ENCODE data around the gene SKIL. TPM values are rescaled to one million over a fixed set of nuclear protein-coding genes. Genes with fewer than 3 reads are reported as not detected.
"Not testable (repeated sequence)": the region's sequence is repeated elsewhere in the genome, so short reads cannot be mapped to it uniquely, and the experiment has no call there.

SKIL gene
- total RNA-seq, 1 donor from 2014 or later = 94.0 TPM

- Mint-ChIP-seq H3K27me3 (ENCODE audit: low read depth) (no peaks in the 10 kb centered on the region), H3K27ac (ENCODE audit: unreplicated experiment) (peak overlapping the region; percentile 92), H3K4me3 (ENCODE audit: unreplicated experiment) (peak overlapping the region; percentile 59)
Measured at GRCh38 chr3:170322566-170323269, 34.8 kb upstream of the SKIL start.

GRCh38 chr3:170323331-170323730 is 34.2 kb upstream of the SKIL start:
- Mint-ChIP-seq H3K9me3 (ENCODE audit: low read depth) (no peaks in the 10 kb centered on the region), H3K27me3 (ENCODE audit: low read depth) (no peaks in the 10 kb centered on the region), H3K4me3 (ENCODE audit: unreplicated experiment) (peak overlapping the region; percentile 59), H3K36me3 (ENCODE audit: low read depth) (no peaks in the 10 kb centered on the region), H3K4me1 (ENCODE audit: low read depth) (peaks cover 41% of the 10 kb centered on the region), H3K27ac (ENCODE audit: unreplicated experiment) (peak overlapping the region; percentile 92)
- TF ChIP-seq CTCF (IDR thresholded peaks at IDR 0.05) = no peak
- DNase-seq (ENCODE audit: low spot score) = no peak

More at GRCh38 chr3:170322566-170323269, 34.8 kb upstream of the SKIL start:
- Mint-ChIP-seq H3K9me3 (ENCODE audit: low read depth) (no peaks in the 10 kb centered on the region), H3K4me1 (ENCODE audit: low read depth) (peaks cover 41% of the 10 kb centered on the region), H3K36me3 (ENCODE audit: low read depth) (no peaks in the 10 kb centered on the region)
- DNase-seq (ENCODE audit: low spot score) = no peak
- TF ChIP-seq CTCF (IDR thresholded peaks at IDR 0.05) = no peak

- DNase-seq (ENCODE audit: low spot score) = no peak
- Mint-ChIP-seq H3K27ac (ENCODE audit: unreplicated experiment) (no peak overlapping the region), H3K27me3 (ENCODE audit: low read depth) (no peaks in the 10 kb centered on the region), H3K4me1 (ENCODE audit: low read depth) (peaks cover 41% of the 10 kb centered on the region), H3K9me3 (ENCODE audit: low read depth) (no peaks in the 10 kb centered on the region), H3K36me3 (ENCODE audit: low read depth) (no peaks in the 10 kb centered on the region), H3K4me3 (ENCODE audit: unreplicated experiment) (no peak overlapping the region)
- TF ChIP-seq CTCF (IDR thresholded peaks at IDR 0.05) = no peak
Measured at GRCh38 chr3:170324962-170325361, 32.6 kb upstream of the SKIL start.

GRCh38 chr3:170327040-170327808 is 30.3 kb upstream of the SKIL start:
- H3K36me3 Mint-ChIP-seq (ENCODE audit: low read depth) = no peaks in the 10 kb centered on the region
- H3K27me3 Mint-ChIP-seq (ENCODE audit: low read depth) = no peaks in the 10 kb centered on the region
- H3K9me3 Mint-ChIP-seq (ENCODE audit: low read depth) = no peaks in the 10 kb centered on the region
- no peak overlapping the region for H3K27ac Mint-ChIP-seq (ENCODE audit: unreplicated experiment)
- H3K4me3 Mint-ChIP-seq (ENCODE audit: unreplicated experiment) = no peak overlapping the region
- DNase-seq (ENCODE audit: low spot score) = no peak
- peaks cover 30% of the 10 kb centered on the region for H3K4me1 Mint-ChIP-seq (ENCODE audit: low read depth)
- no peak for TF ChIP-seq CTCF (IDR thresholded peaks at IDR 0.05)

GRCh38 chr3:170327868-170328548 is 29.5 kb upstream of the SKIL start:
- not testable (repeated sequence) for H3K27me3 Mint-ChIP-seq (ENCODE audit: low read depth); DNase-seq (ENCODE audit: low spot score); H3K4me3 Mint-ChIP-seq (ENCODE audit: unreplicated experiment); H3K9me3 Mint-ChIP-seq (ENCODE audit: low read depth); H3K36me3 Mint-ChIP-seq (ENCODE audit: low read depth); H3K27ac Mint-ChIP-seq (ENCODE audit: unreplicated experiment)
- H3K4me1 Mint-ChIP-seq (ENCODE audit: low read depth) = peaks cover 22% of the 10 kb centered on the region

Data from chondrocyte (in vitro differentiated cells).